ENCODE results near the gene ITGA2B. TPM values are rescaled to one million over a fixed set of nuclear protein-coding genes. Genes with fewer than 3 reads are reported as not detected.

The ITGA2B gene
- total RNA-seq, 1 experiment from 2014 or later: 8.3 TPM

- no peak overlapping the region for H2AK5ac ChIP-seq (ENCODE audit: insufficient read length, low read length)
- H3K9me3 ChIP-seq (ENCODE audit: control insufficient read depth, low read depth, low read length): no peaks in the 10 kb centered on the region
- H4K8ac ChIP-seq (replicated peaks; ENCODE audit: insufficient read length, low read depth, low read length): no peak overlapping the region
- Mint-ChIP-seq H3K4me3 (no peak overlapping the region; a peak in 1 of 5 replicates), H3K27me3 (ENCODE audit: low read depth) (peaks cover 48% of the 10 kb centered on the region), H3K9me3 (no peaks in the 10 kb centered on the region), H3K36me3 (ENCODE audit: insufficient read depth in 1 of 3, low read depth in 3 of 3) (peaks cover 0 to 4% (median 0%) of the 10 kb centered on the region in 3 experiments; a peak in 1 of 7 replicates), H3K27ac (no peak overlapping the region; a peak in 1 of 7 replicates), H3K4me1 (peaks cover 11 to 22% of the 10 kb centered on the region in 2 experiments)
- H3K27ac ChIP-seq (ENCODE audit: insufficient read length, low read depth, low read length): no peak overlapping the region
- no peak overlapping the region for H2BK20ac ChIP-seq (ENCODE audit: low read depth, low read length, poor library complexity, severe bottlenecking)
- no peak overlapping the region for H3K4me2 ChIP-seq (ENCODE audit: insufficient read depth, insufficient read length, low read length)
- no peak overlapping the region for H2AFZ ChIP-seq (ENCODE audit: low read length)
- no peak overlapping the region for H4K5ac ChIP-seq (ENCODE audit: insufficient read length, low read depth, low read length)
- no peaks in the 10 kb centered on the region for H3K79me2 ChIP-seq (ENCODE audit: insufficient read depth, low read length)
- TF ChIP-seq, protein P1, sequence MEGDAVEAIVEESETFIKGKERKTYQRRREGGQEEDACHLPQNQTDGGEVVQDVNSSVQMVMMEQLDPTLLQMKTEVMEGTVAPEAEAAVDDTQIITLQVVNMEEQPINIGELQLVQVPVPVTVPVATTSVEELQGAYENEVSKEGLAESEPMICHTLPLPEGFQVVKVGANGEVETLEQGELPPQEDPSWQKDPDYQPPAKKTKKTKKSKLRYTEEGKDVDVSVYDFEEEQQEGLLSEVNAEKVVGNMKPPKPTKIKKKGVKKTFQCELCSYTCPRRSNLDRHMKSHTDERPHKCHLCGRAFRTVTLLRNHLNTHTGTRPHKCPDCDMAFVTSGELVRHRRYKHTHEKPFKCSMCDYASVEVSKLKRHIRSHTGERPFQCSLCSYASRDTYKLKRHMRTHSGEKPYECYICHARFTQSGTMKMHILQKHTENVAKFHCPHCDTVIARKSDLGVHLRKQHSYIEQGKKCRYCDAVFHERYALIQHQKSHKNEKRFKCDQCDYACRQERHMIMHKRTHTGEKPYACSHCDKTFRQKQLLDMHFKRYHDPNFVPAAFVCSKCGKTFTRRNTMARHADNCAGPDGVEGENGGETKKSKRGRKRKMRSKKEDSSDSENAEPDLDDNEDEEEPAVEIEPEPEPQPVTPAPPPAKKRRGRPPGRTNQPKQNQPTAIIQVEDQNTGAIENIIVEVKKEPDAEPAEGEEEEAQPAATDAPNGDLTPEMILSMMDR (conservative IDR thresholded peaks at IDR 0.05): no peak
- peaks cover 14% of the 10 kb centered on the region; the same call in 1 of the 2 replicates for H3K27me3 ChIP-seq (ENCODE audit: insufficient read depth, low read length)
- DNase-seq: no peak
- H4K20me1 ChIP-seq (ENCODE audit: control insufficient read depth, insufficient read depth, insufficient read length): no peaks in the 10 kb centered on the region
- H4K91ac ChIP-seq (ENCODE audit: insufficient read length, low read depth, low read length): no peak overlapping the region
- no peaks in the 10 kb centered on the region; the same call in 1 of the 2 replicates for H3K4me1 ChIP-seq (ENCODE audit: insufficient read depth, low read length)
- H3K23ac ChIP-seq (ENCODE audit: insufficient read length, low read depth, low read length): no peak overlapping the region
- no peaks in the 10 kb centered on the region for H3K79me1 ChIP-seq (ENCODE audit: insufficient read depth, low read depth, low read length, poor library complexity, severe bottlenecking)
- H3K18ac ChIP-seq (ENCODE audit: insufficient read length, low read depth, low read length): no peak overlapping the region
- H2BK12ac ChIP-seq (ENCODE audit: insufficient read length, low read depth, low read length): no peak overlapping the region
- H3K4ac ChIP-seq (ENCODE audit: low read depth, low read length): no peak overlapping the region
- peaks cover 16% of the 10 kb centered on the region for H3K23me2 ChIP-seq (ENCODE audit: insufficient read length, low read depth, low read length, poor library complexity, severe bottlenecking)
- H2BK15ac ChIP-seq (ENCODE audit: low read depth, low read length): no peak overlapping the region
- H3K56ac ChIP-seq (ENCODE audit: insufficient read length, low read depth, low read length): no peak overlapping the region
- no CpG with 5 or more reads among the region's 4 CpGs for WGBS (ENCODE audit: extremely low coverage, insufficient read length, low lambda C conversion rate)
- H3T11ph ChIP-seq (ENCODE audit: low read length): no peak overlapping the region
- no peak overlapping the region for H3K14ac ChIP-seq (ENCODE audit: insufficient read depth, low read length)
- H2BK120ac ChIP-seq (ENCODE audit: low read depth, low read length, poor library complexity, severe bottlenecking): no peak overlapping the region
- H3K9ac ChIP-seq (ENCODE audit: extremely low read depth, insufficient read length, low read length): no peak overlapping the region
- H2BK5ac ChIP-seq (ENCODE audit: insufficient read length, low read length): no peak overlapping the region
Measured at GRCh38 chr17:44381810-44382305, 7.6 kb downstream of the ITGA2B start.

All from H9 (cell line).